Measurements from ENCODE around the gene DYNC1H1.
A peak's percentile ranks its signal among the peaks of the same experiment; 100 is the strongest.

DYNC1H1 gene

DNA sequence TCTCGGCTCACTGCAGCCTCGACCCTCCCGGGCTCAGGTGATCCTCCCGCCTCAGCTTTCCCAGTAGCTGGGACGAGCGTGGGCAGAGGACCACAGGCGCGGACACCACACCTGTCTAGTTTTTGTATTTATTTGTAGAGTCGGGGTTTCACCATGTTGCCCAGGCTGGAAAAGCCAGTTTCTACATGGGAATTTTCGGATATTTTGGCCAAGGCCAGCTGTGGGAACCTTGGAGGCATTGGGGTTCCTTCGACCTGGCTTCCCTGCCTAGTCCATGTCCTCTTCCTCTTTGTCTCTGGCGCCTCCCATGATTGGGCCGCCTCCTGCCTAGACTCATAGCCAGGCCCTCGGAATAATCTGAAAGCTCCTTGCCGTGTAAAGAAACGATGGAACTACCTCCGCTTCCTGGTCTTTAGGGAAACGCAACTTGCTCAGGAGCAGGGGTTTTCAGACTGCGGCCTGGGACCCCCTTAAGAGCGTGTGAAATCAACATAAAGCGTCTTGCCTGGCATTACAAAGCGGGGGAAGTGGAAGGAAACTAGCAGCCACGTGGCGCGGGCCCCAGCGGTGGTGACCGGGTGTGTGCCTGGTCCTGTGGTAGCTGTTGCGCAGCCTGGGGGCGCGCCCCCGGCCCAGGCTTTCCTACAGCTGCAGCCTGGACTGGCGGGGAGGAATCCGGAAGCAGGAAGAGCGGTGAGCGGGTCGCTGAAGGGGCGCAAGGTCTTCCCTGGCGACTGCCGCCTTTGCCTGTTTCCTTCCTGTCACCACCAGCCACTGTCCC lies 123.8 kb downstream of the DYNC1H1 start:
- peak; percentile 53 to 55 for DNase-seq (ENCODE audit: low read depth in 2 of 2)

DNA sequence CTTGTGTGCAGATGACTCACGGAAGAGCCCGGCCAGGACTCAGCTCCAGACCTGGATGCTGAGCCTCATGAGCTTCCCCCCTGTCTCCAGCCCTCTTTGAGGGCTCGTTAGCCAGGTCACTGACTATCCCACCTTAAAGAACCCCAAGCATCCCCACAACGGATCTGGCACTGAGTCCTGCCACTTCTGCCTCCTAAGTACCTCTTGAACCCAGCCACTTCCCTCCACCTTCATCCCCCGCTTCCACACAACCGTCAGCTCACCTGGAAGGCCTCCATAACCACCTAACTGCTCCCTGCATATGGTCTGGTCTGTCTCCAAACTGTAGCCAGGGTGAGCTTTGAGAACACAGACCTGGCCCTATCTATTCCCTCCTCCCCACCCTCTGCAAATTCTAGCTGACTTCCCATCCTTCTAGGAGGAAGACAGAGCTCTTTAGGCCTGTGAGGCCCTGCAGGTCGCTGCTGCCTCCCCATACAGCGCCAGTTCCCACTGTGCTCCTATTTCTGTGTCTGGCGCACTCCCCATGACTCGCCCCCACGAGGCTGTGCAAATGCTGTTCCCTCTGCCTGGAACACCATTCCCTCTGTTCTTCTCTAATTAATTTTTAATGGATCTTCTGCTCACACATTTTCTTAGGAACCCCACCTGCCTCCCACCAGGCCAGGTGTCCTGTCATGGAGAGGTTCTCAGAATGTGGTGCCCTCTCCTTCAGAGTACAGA lies 125.4 kb downstream of the DYNC1H1 start:
- DNase-seq (ENCODE audit: low read depth in 2 of 2): no peak

DNA sequence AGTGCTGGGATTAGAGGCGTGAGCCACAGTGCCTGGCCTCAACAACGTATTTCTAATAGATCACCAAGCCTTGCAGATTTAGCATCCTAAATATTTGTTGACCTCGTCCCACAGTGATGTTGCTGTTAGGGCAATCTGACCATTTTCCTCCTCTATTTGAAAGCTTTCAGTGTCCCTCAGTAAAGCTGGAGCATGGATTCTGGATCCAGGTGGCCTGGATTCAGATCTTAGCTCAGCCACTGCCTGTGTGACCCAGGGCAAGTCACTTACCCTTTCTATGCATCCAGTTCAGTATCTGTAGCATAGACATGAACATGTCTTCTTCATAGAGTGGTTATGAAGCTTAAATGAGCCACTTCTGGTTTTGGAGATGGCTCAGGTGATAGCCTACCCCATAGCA lies 126.3 kb downstream of the DYNC1H1 start:
- no peak for DNase-seq (ENCODE audit: low read depth in 2 of 2)

DNA sequence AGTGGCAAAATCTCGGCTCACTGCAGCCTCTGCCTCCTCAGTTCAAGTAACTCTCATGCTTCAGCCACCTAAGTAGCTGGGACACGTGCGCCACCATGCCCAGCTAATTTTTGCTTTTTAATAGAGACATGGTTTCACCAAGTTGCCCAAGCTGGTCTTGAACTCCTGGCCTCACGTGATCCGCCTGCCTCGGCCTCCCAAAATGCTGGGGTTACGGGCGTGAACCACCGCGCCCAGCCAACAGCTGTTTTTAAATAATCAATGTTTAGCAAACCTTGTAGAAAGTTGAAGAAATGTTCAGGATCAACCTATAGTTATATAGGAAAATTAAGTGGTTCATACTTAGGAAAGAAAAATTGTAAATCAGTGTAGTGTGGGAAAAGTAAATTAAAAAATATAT lies 128.4 kb downstream of the DYNC1H1 start:
- no peak for DNase-seq (ENCODE audit: low read depth in 2 of 2)

DNA sequence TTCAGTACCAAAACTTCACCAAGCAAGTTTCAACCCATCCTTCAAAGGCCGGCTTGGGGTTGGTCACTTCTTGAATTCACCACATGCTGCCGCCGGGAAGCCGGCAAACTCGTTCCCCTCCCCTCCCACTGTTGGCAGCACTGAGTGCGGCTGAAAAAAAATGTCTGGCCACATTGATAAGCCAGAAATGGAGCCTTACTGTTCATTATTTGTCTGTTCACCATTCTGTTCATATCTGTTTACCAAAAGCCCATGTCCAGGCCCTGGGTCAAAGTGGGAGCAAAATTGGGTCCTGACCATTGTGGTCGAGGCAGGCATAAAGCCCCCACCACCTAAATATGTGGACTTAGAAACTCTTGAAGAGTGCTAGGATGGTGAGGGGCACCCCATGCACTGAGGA lies 129.7 kb downstream of the DYNC1H1 start:
- no peak for DNase-seq (ENCODE audit: low read depth in 2 of 2)

DNA sequence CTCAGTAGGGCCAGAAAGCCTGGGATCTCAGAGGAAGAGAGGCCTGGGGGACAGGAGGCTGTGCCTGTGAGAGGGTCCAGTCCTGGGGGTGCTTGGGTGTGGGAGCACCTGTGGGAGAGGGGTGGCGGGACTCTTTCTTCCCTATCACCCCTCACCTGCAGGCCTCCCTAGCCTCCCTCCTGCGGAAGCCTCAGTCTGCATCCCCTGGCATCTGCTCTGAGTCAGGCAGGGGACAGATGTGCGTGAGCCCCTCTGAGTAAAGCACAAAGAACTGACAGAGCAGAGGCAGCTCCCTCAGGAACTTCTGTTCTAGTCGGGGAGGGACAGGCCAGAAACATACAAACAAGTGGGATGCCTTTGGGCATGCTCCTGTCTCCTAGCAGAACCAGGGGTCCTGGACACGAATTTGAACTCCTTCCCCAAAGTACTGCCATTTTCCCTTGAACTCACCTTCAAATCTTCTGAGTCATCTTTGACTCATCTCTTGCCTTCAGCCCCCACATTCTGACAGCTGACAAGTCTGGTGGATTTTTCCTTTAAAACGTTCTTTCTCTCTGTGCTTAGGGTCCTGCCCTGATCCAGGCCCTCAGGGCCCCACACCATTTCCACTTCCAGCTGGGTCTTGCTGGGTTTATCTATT lies 131.0 kb downstream of the DYNC1H1 start:
- DNase-seq (ENCODE audit: low read depth in 2 of 2): no peak

DNA sequence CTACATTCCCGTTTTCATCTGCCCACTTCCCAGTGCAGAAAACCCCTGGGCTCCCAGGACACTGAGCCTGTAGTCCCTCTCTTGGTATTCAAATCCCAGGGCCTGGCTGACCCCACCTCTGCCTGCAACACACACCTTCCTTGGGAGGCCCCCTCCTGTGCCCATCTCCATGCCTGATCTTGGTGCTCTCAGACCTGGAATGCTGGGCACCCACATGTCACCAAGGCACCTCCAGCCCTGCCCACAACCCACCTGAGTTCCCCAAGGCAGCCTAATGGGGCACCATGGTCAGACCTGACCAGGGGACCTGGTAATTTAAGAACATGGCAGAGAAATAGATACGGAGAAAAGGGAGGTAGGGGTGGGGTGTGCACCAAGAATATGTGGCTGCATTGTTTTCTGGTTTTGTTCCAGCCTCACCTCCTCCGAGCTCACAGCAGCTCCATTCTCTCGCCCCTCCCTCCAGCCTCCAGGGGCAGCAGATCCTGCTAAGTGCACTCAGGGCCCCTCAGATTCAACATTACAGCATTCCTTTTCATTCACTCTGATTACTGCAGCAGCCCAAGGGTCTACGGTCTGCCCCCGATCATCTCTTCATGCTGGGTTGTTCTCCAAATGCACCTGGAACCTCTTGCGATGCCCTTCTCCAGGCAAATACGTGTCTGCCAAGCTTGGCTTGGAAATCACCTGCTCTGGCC lies 131.6 kb downstream of the DYNC1H1 start:
- no peak for DNase-seq (ENCODE audit: low read depth in 2 of 2)

DNA sequence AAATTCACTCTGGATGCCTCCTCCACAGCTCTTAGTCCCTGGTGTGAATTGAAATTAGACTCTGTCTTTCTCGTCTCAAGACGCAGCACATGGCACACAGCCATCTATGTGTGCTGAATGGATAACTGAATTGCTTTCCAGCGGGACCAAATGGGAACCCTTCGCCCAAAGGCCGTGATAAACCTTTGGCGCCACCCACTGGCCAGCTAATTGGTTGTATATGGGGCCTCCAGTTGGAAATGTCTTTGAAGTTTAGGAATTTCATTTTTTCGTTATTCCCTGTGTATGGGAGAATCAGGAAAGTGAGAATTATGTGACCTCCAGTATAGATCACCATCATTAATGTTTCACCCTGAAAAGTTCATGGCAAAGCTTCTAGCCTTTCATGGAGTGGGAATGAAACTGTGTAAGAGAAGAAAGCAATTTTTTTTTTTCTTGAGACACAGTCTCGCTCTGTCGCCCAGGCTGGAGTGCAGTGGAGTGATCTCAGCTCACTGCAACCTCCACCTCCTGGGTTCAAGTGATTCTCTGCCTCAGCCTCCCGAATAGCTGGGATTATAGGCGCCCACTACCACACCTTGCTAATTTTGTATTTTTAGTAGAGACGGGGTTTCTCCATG lies 132.3 kb downstream of the DYNC1H1 start:
- peak; percentile 37 to 42 for DNase-seq (ENCODE audit: low read depth in 2 of 2)

DNA sequence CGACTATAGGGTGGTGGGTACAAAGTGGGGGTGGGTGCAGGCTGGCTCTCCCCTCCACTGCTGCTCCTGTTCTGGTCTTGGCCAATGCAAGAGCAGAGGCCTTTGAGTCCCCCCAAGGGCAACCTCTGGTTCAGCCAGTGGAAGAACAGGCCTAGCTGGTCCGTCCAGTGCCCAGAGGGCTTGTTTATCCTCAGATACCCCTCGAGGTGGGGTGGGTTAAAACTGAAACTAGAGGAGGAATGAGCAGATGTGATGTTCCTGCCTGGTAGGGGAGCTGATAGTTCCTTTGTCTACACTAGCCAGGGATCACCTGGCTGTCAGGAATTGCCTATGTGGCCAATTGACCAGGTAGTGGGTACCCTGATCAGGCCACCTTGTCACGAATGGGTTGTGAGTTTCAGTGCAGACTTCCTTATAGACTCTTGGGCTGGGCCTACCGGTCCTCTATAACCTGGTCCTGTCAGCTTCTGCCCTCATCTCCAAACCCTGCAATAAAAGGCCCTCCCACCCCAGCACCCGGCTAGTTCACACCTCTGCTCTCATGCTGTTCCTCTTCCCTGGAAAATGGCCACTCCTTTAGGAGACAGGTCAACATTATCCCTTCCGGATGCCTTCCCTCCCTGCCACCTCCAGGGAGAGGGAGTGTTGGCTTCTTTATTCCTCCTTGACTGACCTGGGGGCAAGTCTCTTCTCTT lies 133.2 kb downstream of the DYNC1H1 start:
- DNase-seq (ENCODE audit: low read depth in 2 of 2): no peak

DNA sequence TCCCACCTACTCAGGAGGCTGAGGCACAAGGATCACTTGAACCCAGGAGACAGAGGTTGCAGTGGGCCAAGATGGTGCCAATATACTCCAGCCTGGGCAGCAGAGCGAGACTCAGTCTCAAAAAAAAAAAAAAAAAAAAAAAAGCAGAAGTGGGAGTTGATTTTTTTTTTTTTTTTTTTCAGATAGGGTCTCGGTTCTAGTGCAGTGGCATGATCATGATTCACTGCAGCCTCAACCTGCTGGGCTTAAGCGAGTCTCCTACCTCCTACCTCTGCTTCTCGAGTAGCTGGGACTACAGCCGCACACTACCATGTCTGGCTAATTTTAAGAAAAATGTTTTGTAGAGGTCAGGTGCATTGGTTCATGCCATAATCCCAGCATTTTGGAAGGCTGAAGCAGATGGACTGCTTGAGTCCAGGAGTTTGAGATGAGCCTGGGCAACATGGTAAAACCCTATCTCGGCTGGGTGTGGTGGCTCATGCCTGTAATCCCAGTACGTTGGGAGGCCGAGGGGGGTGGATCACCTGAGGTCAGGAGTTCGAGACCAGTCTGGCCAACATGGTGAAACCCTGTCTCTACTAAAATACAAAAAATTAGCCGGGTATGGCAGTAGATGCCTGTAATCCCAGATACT lies 138.8 kb downstream of the DYNC1H1 start:
- no peak for DNase-seq (ENCODE audit: low read depth in 2 of 2)

DNA sequence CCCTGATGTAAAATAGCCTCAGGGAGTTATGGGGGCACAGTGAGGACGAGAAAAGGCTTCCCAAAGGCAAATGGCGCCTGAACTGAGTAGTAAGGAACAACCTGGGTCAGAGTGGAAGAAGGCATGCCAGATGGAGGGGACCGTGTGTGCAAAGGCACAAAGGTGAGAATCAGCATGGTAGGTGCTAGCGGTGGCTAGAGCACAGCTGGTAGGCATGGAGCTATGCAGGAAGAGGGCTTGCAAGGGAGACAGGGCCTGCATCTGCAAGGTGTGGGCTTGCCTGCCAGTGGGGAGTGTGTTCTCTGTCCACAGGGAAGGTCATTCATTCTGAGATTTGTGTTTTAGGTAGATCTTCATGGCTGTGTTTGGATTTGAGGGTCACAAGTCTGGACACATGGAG lies 141.0 kb downstream of the DYNC1H1 start:
- no peak for DNase-seq (ENCODE audit: low read depth in 2 of 2)

Measured in stimulated activated CD8-positive, alpha-beta memory T cell treated with anti-CD3 and anti-CD28 coated beads, Interleukin-15, amount 100 ng/mL, for 4 hours (primary cell).